HL-60 (cell line): ENCODE data around the gene RELCH.

Source experiments
- GABPA ChIP-seq: IDR thresholded peaks from 2 replicates; pipeline ENCODE4 v1.6.1; 2012; ENCODE audit warnings: low read depth
- POLR2AphosphoS5 ChIP-seq: IDR thresholded peaks from 2 replicates; pipeline ENCODE4 v1.6.1; 2012; ENCODE audit warnings: low read depth
- SPI1 ChIP-seq: IDR thresholded peaks from 2 replicates; pipeline ENCODE4 v1.6.1; 2012; ENCODE audit warnings: low read depth, mild to moderate bottlenecking, borderline replicate concordance
- TF ChIP-seq, protein P1 (sequence below): IDR thresholded peaks from one replicate; pipeline ENCODE4 v1.5.1; 2011; ENCODE audit warnings: low read length, control low read depth, inconsistent platforms; ENCODE audit not compliant: insufficient read depth
- TF ChIP-seq, protein P2 (sequence below): IDR thresholded peaks from 2 replicates; pipeline ENCODE4 v1.6.1; 2012; ENCODE audit warnings: low read depth; ENCODE audit not compliant: insufficient replicate concordance

DNA sequence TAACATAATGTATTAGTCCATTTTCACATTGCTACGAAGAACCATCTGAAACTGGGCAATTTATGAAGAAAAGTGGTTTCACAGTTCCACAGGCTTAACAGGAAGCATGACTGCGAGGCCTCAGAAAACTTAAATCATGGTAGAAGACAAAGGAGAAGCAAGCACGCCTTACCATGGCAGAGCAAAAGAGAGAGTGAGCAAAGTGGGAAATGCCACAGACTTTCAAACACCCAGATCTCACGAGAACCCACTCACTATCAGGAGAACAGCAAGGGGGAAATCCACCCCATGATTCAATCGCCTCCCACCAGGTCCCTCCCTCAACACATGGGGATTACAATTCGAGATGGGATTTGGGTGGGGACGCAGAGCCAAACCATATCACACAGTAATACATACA lies 22.7 kb upstream of the RELCH start:
- TF ChIP-seq POLR2AphosphoS5 (no peak), SPI1 (no peak), GABPA (no peak)
- TF ChIP-seq, protein P1, sequence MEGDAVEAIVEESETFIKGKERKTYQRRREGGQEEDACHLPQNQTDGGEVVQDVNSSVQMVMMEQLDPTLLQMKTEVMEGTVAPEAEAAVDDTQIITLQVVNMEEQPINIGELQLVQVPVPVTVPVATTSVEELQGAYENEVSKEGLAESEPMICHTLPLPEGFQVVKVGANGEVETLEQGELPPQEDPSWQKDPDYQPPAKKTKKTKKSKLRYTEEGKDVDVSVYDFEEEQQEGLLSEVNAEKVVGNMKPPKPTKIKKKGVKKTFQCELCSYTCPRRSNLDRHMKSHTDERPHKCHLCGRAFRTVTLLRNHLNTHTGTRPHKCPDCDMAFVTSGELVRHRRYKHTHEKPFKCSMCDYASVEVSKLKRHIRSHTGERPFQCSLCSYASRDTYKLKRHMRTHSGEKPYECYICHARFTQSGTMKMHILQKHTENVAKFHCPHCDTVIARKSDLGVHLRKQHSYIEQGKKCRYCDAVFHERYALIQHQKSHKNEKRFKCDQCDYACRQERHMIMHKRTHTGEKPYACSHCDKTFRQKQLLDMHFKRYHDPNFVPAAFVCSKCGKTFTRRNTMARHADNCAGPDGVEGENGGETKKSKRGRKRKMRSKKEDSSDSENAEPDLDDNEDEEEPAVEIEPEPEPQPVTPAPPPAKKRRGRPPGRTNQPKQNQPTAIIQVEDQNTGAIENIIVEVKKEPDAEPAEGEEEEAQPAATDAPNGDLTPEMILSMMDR: no peak
- TF ChIP-seq, protein P2, sequence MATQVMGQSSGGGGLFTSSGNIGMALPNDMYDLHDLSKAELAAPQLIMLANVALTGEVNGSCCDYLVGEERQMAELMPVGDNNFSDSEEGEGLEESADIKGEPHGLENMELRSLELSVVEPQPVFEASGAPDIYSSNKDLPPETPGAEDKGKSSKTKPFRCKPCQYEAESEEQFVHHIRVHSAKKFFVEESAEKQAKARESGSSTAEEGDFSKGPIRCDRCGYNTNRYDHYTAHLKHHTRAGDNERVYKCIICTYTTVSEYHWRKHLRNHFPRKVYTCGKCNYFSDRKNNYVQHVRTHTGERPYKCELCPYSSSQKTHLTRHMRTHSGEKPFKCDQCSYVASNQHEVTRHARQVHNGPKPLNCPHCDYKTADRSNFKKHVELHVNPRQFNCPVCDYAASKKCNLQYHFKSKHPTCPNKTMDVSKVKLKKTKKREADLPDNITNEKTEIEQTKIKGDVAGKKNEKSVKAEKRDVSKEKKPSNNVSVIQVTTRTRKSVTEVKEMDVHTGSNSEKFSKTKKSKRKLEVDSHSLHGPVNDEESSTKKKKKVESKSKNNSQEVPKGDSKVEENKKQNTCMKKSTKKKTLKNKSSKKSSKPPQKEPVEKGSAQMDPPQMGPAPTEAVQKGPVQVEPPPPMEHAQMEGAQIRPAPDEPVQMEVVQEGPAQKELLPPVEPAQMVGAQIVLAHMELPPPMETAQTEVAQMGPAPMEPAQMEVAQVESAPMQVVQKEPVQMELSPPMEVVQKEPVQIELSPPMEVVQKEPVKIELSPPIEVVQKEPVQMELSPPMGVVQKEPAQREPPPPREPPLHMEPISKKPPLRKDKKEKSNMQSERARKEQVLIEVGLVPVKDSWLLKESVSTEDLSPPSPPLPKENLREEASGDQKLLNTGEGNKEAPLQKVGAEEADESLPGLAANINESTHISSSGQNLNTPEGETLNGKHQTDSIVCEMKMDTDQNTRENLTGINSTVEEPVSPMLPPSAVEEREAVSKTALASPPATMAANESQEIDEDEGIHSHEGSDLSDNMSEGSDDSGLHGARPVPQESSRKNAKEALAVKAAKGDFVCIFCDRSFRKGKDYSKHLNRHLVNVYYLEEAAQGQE: no peak
